Measurements from ENCODE around the gene FBN1. TPM values are rescaled to one million over a fixed set of nuclear protein-coding genes. Genes with fewer than 3 reads are reported as not detected.

The FBN1 gene
- total and polyA plus RNA-seq, 10 of the 15 experiments (the other 5 are each of a cell fraction or from before 2014, with no cell fraction given): 2.2 to 15.3 (median 7.0) TPM

DNA sequence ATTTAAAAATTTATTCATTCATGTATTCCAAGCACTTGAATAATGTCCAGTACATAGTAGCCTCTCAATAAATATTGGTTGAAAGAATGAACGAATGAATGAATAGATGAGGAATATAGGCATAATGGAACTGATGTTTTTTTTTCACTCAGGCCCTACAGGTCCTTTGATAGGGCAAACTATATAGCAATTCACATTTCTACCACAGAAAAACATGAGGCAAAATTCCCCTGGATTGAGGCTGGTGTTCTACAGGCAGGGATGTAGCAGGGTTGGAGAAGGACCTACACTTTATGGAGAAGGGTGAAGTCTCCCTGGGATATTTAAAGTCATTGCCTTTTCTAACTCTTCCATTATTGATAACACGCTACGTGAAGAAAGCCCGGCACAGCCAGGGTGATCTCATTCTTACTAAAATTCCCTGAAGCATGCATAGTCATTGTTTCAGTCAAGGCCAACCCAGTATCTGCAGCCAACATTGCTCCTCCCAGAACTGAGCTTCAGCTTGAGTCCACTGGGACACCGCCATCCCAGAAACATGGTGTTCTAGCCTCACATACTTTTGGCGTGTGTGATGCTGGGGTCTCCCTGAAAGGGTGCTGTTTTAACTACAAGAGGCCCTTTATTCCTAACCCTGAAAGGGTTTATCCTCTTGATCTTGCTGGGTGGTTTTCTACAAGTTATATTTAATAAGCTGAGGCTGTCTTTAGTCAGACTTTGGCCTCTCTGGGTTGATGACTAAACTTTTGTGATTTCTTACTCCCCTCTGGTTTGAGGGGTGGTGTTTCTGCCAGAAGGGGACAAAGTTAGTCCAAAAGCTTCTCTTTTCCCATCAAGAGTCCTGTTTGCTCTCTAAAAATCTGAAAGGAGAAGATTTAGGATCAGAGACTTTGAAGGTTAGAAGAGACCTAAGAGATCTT is 25.9 kb upstream of the FBN1 start:
- H3K27me3 ChIP-seq (replicated peaks in 1 of 2; ENCODE audit: control insufficient read depth in 2 of 2, insufficient read depth in 2 of 2, low read length in 1 of 2): no peaks in the 10 kb centered on the region
- ATAC-seq (no peak), DNase-seq (ENCODE audit: low read depth, low spot score) (no peak), FAIRE-seq (no peak)
- H3K4me3 ChIP-seq: no peak overlapping the region
- ChIA-PET POLR2A (no interaction called here), SMC1A (ENCODE audit: uncharacterized antibody, unreplicated experiment) (interaction anchor here (0.6 kb wide), 1 partner anchor 523 kb away, joined by 3 read pairs; no protein-coding TSS in a partner anchor), CTCF (interaction anchor here (0.6 kb wide), 1 partner anchor 294 kb away, joined by 3 read pairs; no protein-coding TSS in a partner anchor), RAD21 (ENCODE audit: unreplicated experiment) (no interaction called here)
- intact Hi-C loops (cut with micrococcal nuclease; ENCODE audit: unreplicated experiment) (no loop called here), in situ Hi-C loops (cut with MboI) (no loop called here)
- H3K9me3 ChIP-seq (replicated peaks; ENCODE audit: control insufficient read depth, insufficient read depth, low read length): no peaks in the 10 kb centered on the region; the same call in 2 of the 3 replicates
- no peaks in the 10 kb centered on the region for H4K20me1 ChIP-seq (ENCODE audit: control insufficient read depth, insufficient read depth)
- no TSS peak for BruUV-seq (replicated peaks)
- H3K79me2 ChIP-seq (ENCODE audit: control insufficient read depth, insufficient read depth, low read length): no peaks in the 10 kb centered on the region
- no peak overlapping the region for H3K9ac ChIP-seq (ENCODE audit: control insufficient read depth, insufficient read depth, low read length)
- no peak for TF ChIP-seq CREM (IDR thresholded peaks at IDR 0.05; ENCODE audit: low read depth)
- TF ChIP-seq PAX8 (IDR thresholded peaks at IDR 0.05): no peak
- TF ChIP-seq JUND (IDR thresholded peaks at IDR 0.05; ENCODE audit: low read depth, low read length): no peak
- H3K27ac ChIP-seq (ENCODE audit: control insufficient read depth, insufficient read depth): no peak overlapping the region
- H3K4me1 ChIP-seq (ENCODE audit: control insufficient read depth, insufficient read depth, low read length): no peaks in the 10 kb centered on the region
- no peaks in the 10 kb centered on the region for H3K36me3 ChIP-seq (ENCODE audit: control insufficient read depth in 2 of 2, insufficient read depth in 2 of 2, low read length in 1 of 2)
- no peak overlapping the region for H2AFZ ChIP-seq (ENCODE audit: control insufficient read depth, low read depth, low read length)
- 56% methylated on average over 6 of the region's 6 CpGs for WGBS (ENCODE audit: insufficient coverage, insufficient replicate concordance, low lambda C conversion rate, missing lambda C conversion rate)
- H3K4me2 ChIP-seq (ENCODE audit: control insufficient read depth, insufficient read depth): no peak overlapping the region

DNA sequence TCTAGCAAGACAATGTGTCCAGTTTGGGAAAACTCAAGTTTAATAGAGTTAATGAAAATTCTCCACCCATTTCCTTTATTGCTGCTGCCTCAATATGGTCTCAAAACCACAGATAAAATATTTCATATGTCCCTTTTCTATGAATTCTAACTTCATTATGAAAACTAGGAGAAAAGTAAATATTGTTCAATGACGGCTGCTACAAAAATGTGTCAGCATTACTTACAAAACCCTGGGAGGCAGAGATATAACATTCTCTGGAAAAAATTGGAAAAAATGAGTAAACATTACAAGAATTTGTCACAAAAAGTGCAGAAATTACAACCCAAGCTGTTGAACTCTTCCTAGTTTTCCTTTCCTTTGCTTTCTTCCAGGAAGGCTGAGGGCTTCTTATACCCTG is 22.2 kb upstream of the FBN1 start:
- Histone ChIP-seq H3K4me1 (ENCODE audit: control insufficient read depth, insufficient read depth, low read length) (no peaks in the 10 kb centered on the region), H4K20me1 (ENCODE audit: control insufficient read depth, insufficient read depth) (no peaks in the 10 kb centered on the region), H3K4me2 (ENCODE audit: control insufficient read depth, insufficient read depth) (no peak overlapping the region), H3K9me3 (replicated peaks; ENCODE audit: control insufficient read depth, insufficient read depth, low read length) (no peaks in the 10 kb centered on the region; the same call in 2 of the 3 replicates), H3K79me2 (ENCODE audit: control insufficient read depth, insufficient read depth, low read length) (no peaks in the 10 kb centered on the region), H3K4me3 (no peak overlapping the region), H3K36me3 (ENCODE audit: control insufficient read depth in 2 of 2, insufficient read depth in 2 of 2, low read length in 1 of 2) (no peaks in the 10 kb centered on the region), H3K27me3 (replicated peaks in 1 of 2; ENCODE audit: control insufficient read depth in 2 of 2, insufficient read depth in 2 of 2, low read length in 1 of 2) (no peaks in the 10 kb centered on the region), H3K27ac (ENCODE audit: control insufficient read depth, insufficient read depth) (no peak overlapping the region), H2AFZ (ENCODE audit: control insufficient read depth, low read depth, low read length) (no peak overlapping the region), H3K9ac (ENCODE audit: control insufficient read depth, insufficient read depth, low read length) (no peak overlapping the region)
- POLR2A ChIA-PET: no interaction called here
- 96% methylated on average over 1 of the region's 1 CpG for WGBS (ENCODE audit: insufficient coverage, insufficient replicate concordance, low lambda C conversion rate, missing lambda C conversion rate)
- RAD21 ChIA-PET (ENCODE audit: unreplicated experiment): no interaction called here
- intact Hi-C loops (cut with micrococcal nuclease; ENCODE audit: unreplicated experiment): no loop called here
- TF ChIP-seq, protein P1, sequence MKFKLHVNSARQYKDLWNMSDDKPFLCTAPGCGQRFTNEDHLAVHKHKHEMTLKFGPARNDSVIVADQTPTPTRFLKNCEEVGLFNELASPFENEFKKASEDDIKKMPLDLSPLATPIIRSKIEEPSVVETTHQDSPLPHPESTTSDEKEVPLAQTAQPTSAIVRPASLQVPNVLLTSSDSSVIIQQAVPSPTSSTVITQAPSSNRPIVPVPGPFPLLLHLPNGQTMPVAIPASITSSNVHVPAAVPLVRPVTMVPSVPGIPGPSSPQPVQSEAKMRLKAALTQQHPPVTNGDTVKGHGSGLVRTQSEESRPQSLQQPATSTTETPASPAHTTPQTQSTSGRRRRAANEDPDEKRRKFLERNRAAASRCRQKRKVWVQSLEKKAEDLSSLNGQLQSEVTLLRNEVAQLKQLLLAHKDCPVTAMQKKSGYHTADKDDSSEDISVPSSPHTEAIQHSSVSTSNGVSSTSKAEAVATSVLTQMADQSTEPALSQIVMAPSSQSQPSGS (IDR thresholded peaks at IDR 0.05; ENCODE audit: low read length): no peak
- TF ChIP-seq, protein P2, sequence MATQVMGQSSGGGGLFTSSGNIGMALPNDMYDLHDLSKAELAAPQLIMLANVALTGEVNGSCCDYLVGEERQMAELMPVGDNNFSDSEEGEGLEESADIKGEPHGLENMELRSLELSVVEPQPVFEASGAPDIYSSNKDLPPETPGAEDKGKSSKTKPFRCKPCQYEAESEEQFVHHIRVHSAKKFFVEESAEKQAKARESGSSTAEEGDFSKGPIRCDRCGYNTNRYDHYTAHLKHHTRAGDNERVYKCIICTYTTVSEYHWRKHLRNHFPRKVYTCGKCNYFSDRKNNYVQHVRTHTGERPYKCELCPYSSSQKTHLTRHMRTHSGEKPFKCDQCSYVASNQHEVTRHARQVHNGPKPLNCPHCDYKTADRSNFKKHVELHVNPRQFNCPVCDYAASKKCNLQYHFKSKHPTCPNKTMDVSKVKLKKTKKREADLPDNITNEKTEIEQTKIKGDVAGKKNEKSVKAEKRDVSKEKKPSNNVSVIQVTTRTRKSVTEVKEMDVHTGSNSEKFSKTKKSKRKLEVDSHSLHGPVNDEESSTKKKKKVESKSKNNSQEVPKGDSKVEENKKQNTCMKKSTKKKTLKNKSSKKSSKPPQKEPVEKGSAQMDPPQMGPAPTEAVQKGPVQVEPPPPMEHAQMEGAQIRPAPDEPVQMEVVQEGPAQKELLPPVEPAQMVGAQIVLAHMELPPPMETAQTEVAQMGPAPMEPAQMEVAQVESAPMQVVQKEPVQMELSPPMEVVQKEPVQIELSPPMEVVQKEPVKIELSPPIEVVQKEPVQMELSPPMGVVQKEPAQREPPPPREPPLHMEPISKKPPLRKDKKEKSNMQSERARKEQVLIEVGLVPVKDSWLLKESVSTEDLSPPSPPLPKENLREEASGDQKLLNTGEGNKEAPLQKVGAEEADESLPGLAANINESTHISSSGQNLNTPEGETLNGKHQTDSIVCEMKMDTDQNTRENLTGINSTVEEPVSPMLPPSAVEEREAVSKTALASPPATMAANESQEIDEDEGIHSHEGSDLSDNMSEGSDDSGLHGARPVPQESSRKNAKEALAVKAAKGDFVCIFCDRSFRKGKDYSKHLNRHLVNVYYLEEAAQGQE (IDR thresholded peaks at IDR 0.05; ENCODE audit: low read depth, low read length): no peak
- TF ChIP-seq SIN3A (IDR thresholded peaks at IDR 0.05; ENCODE audit: low read depth, low read length) (no peak), IRF4 (IDR thresholded peaks at IDR 0.05; ENCODE audit: low read depth, low read length) (no peak), ZSCAN29 (IDR thresholded peaks at IDR 0.05) (no peak)
- TF ChIP-seq, protein P3, sequence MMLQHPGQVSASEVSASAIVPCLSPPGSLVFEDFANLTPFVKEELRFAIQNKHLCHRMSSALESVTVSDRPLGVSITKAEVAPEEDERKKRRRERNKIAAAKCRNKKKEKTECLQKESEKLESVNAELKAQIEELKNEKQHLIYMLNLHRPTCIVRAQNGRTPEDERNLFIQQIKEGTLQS (IDR thresholded peaks at IDR 0.05; ENCODE audit: borderline replicate concordance, extremely low read depth, low read depth, low read length): no peak
- SMC1A ChIA-PET (ENCODE audit: uncharacterized antibody, unreplicated experiment): no interaction called here
- no peak for ATAC-seq
- CTCF ChIA-PET: no interaction called here
- DNase-seq (ENCODE audit: low read depth, low spot score): no peak
- no peak for FAIRE-seq
- BruUV-seq (replicated peaks): no TSS peak
- in situ Hi-C loops (cut with MboI): no loop called here
